Hepatocyte (in vitro differentiated cells): Measurements from ENCODE around the gene ICE1. TPM values are rescaled to one million over a fixed set of nuclear protein-coding genes. Genes with fewer than 3 reads are reported as not detected.

Experiments used
- DNase-seq: peaks from one replicate; pipeline ENCODE4 v3.0.0-alpha.2; 2016; ENCODE audit warnings: low spot score
- H2AFZ ChIP-seq: fragments of 200-600 bp; sonication (generic); 2 replicates; pipeline ENCODE4 v1.6.0; 2016; ENCODE audit warnings: antibody characterized with exemption, mild to moderate bottlenecking
- H3K27ac ChIP-seq: fragments of 200-600 bp; sonication (generic); 2 replicates; pipeline ENCODE4 v1.5.1; 2016; ENCODE audit warnings: mild to moderate bottlenecking
- H3K27me3 ChIP-seq: fragments of 200-600 bp; sonication (generic); 2 replicates; pipeline ENCODE4 v1.6.1; 2016
- H3K36me3 ChIP-seq: fragments of 200-600 bp; sonication (generic); replicated peaks from 2 replicates; pipeline ENCODE4 v1.5.1; 2016; ENCODE audit warnings: low read depth; ENCODE audit not compliant: insufficient read depth
- H3K4me1 ChIP-seq: fragments of 200-600 bp; sonication (generic); 2 replicates; pipeline ENCODE4 v1.5.1; 2016; ENCODE audit warnings: mild to moderate bottlenecking, moderate library complexity; ENCODE audit not compliant: insufficient read depth
- H3K4me2 ChIP-seq: fragments of 200-600 bp; sonication (generic); 2 replicates; pipeline ENCODE4 v1.6.0; 2016
- H3K4me3 ChIP-seq: fragments of 200-600 bp; sonication (generic); 2 replicates; pipeline ENCODE4 v1.5.1; 2016; ENCODE audit warnings: mild to moderate bottlenecking
- H3K79me2 ChIP-seq: fragments of 200-600 bp; sonication (generic); 2 replicates; pipeline ENCODE4 v1.6.0; 2017; ENCODE audit warnings: mild to moderate bottlenecking
- H3K9me2 ChIP-seq: fragments of 200-600 bp; sonication (generic); replicated peaks from 2 replicates; pipeline ENCODE4 v1.6.0; 2017; ENCODE audit warnings: mild to moderate bottlenecking; ENCODE audit not compliant: insufficient read depth
- H3K9me3 ChIP-seq: fragments of 200-600 bp; sonication (generic); 2 replicates; pipeline ENCODE4 v1.5.1; 2016; ENCODE audit warnings: low read depth, mild to moderate bottlenecking
- H4K20me1 ChIP-seq: fragments of 200-600 bp; sonication (generic); 2 replicates; pipeline ENCODE4 v1.6.0; 2016; ENCODE audit warnings: mild to moderate bottlenecking; ENCODE audit not compliant: insufficient read depth, poor library complexity, severe bottlenecking
- EZH2 ChIP-seq: fragments of 200-600 bp; sonication (generic); IDR thresholded peaks from 2 replicates; pipeline ENCODE4 v1.6.1; 2016; ENCODE audit warnings: antibody characterized with exemption, mild to moderate bottlenecking, borderline replicate concordance
- EZH2phosphoT487 ChIP-seq: fragments of 200-600 bp; sonication (generic); IDR thresholded peaks from one replicate; pipeline ENCODE4 v1.6.1; 2018; ENCODE audit warnings: antibody characterized with exemption, mild to moderate bottlenecking, low read depth, moderate library complexity; ENCODE audit not compliant: unreplicated experiment, severe bottlenecking
- WGBS: methylation state at CpG from one replicate; pipeline ENCODE4 v1.1.6; 2016; ENCODE audit warnings: low lambda C conversion rate; ENCODE audit errors: missing lambda C conversion rate; 5-methylcytosine and 5-hydroxymethylcytosine counted together
- polyA plus RNA-seq: library from polyadenylated mRNA; unstranded; fragments of >200 nt; fragmentation: Nextera tagmentation; extraction: Ambion mirVana; gene quantifications from 2 replicates; pipeline ENCODE4 v1.2.1, GENCODE V29; 2016
- total RNA-seq: library from RNA; depleted of rRNA; stranded (reverse); fragments of >200 nt; gene quantifications from 2 replicates; pipeline ENCODE4 v1.2.3, GENCODE V29; 2014
- TF ChIP-seq, protein P1 (sequence below): fragments of 200-600 bp; sonication (generic); IDR thresholded peaks from 2 replicates; pipeline ENCODE4 v1.5.1; 2016; ENCODE audit warnings: antibody characterized with exemption, mild to moderate bottlenecking; ENCODE audit not compliant: poor library complexity

ICE1 gene
- total and polyA plus RNA-seq, 2 experiments from 2014 or later: 9.5 to 26.5 TPM

DNA sequence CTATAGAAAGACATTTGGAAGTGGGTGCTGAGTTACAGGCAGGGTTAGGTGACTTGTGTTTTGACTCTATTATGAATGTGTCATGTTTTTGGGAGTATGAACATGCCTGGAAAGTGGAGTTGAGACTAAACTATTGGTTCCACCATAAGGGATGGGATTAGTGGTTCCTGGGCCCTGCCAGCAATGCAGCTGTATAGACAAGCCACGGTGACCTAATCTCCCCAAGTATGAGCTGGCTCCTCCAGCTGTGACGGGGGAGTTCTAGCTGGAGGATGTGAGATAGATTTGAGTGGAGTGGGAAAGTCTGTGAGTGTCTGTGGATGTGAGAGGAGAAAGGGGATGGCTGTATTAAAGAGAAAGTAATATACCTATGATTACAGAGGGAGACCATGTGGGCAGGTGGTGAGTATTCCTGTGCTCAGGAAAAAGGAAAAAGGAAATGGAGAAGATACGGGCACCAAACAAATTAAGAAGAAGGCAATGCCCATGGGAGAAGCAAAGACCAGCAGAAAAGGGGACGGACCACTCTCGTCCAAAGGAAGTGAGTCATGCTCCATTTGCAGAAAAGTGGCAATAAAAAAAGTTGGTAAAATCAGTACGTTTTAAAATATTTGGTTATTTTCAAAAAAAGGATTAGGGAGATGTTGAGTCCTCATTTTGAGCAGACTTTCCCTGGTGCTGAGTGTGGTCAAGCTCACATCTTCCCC is 48.3 kb upstream of the ICE1 start:
- TF ChIP-seq EZH2 (no peak), EZH2phosphoT487 (no peak)
- TF ChIP-seq, protein P1, sequence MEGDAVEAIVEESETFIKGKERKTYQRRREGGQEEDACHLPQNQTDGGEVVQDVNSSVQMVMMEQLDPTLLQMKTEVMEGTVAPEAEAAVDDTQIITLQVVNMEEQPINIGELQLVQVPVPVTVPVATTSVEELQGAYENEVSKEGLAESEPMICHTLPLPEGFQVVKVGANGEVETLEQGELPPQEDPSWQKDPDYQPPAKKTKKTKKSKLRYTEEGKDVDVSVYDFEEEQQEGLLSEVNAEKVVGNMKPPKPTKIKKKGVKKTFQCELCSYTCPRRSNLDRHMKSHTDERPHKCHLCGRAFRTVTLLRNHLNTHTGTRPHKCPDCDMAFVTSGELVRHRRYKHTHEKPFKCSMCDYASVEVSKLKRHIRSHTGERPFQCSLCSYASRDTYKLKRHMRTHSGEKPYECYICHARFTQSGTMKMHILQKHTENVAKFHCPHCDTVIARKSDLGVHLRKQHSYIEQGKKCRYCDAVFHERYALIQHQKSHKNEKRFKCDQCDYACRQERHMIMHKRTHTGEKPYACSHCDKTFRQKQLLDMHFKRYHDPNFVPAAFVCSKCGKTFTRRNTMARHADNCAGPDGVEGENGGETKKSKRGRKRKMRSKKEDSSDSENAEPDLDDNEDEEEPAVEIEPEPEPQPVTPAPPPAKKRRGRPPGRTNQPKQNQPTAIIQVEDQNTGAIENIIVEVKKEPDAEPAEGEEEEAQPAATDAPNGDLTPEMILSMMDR: no peak
- H3K9me2 ChIP-seq: no peaks in the 10 kb centered on the region
- H3K36me3 ChIP-seq: no peaks in the 10 kb centered on the region
- H3K4me2 ChIP-seq: no peak overlapping the region
- no peaks in the 10 kb centered on the region for H3K4me1 ChIP-seq
- no peak overlapping the region for H3K4me3 ChIP-seq
- no peaks in the 10 kb centered on the region for H4K20me1 ChIP-seq
- no peak overlapping the region for H3K27ac ChIP-seq
- H2AFZ ChIP-seq: no peak overlapping the region
- no peak for DNase-seq
- 71% methylated on average over 6 of the region's 6 CpGs for WGBS
- no peaks in the 10 kb centered on the region for H3K9me3 ChIP-seq
- H3K27me3 ChIP-seq: no peaks in the 10 kb centered on the region
- no peaks in the 10 kb centered on the region for H3K79me2 ChIP-seq

DNA sequence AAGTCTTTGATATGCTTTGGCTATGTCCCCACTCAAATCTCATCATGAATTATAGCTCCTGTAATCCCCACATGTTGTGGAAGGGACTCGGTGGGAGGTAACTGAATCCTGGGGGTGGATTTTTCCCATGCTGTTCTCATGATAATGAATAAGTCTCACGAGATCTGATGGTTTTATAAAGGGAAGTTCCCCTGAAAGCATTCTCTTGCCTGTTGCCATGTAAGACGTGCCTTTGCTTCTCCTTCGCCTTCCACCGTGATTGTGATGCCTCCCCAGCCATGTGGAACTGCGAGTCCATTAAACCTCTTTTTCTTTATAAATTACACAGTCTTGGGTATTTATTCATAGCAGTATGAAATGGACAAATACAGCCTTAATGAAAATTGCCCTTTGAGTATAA is 44.7 kb upstream of the ICE1 start:
- WGBS: 92% methylated on average over 6 of the region's 6 CpGs
- Histone ChIP-seq H3K9me2 (no peaks in the 10 kb centered on the region), H3K9me3 (no peaks in the 10 kb centered on the region), H2AFZ (no peak overlapping the region), H3K4me1 (no peaks in the 10 kb centered on the region), H3K4me2 (no peak overlapping the region), H4K20me1 (no peaks in the 10 kb centered on the region), H3K27me3 (no peaks in the 10 kb centered on the region), H3K27ac (no peak overlapping the region), H3K79me2 (no peaks in the 10 kb centered on the region), H3K4me3 (no peak overlapping the region), H3K36me3 (no peaks in the 10 kb centered on the region)
- DNase-seq: no peak
- no peak for TF ChIP-seq EZH2phosphoT487
- TF ChIP-seq, protein P1: no peak
- TF ChIP-seq EZH2: no peak

DNA sequence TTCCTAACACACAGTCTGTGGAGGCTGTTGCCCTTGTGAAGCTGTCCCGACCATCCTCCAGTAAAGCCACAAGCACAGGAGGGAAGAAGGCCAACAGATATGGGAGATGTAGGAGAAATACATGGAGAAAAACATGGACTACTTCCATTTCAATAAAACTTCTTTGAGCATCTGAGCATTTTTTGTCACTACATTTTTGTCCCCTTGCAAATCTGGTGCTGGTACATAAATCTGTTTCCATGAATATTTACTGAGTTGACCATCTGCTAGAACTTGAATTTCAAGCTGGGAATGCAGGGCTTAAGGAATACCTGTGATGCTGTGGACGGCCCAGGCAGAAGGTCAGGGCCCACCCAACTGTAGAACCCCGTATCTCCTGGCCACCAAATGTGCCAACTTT is 43.9 kb upstream of the ICE1 start:
- 85% methylated on average over 3 of the region's 3 CpGs for WGBS
- Histone ChIP-seq H3K9me3 (no peaks in the 10 kb centered on the region), H3K27me3 (no peaks in the 10 kb centered on the region), H4K20me1 (no peaks in the 10 kb centered on the region), H3K27ac (no peak overlapping the region), H2AFZ (no peak overlapping the region), H3K4me3 (no peak overlapping the region), H3K79me2 (no peaks in the 10 kb centered on the region), H3K4me2 (no peak overlapping the region), H3K9me2 (no peaks in the 10 kb centered on the region), H3K4me1 (no peaks in the 10 kb centered on the region), H3K36me3 (no peaks in the 10 kb centered on the region)
- DNase-seq: no peak
- TF ChIP-seq, protein P1: no peak
- TF ChIP-seq EZH2phosphoT487: no peak
- TF ChIP-seq EZH2: no peak

DNA sequence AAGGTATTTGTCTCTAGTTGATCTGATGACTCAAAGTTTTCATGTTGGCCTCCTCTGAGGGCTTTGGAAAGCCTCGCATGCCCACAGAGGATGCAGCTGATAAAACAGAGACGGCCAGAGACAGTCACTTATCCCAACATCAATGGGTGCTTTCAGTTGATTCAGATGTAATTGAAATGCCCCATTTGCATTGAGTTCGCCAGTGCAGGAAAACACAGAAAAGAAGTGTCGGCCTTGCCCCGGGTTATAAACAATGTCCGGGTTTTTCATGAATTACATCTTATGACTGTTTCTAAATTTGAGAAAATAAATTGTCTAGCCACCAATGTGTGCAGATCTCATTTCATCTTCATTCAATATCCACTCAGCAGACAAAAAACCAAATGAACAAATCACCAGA is 42.2 kb upstream of the ICE1 start:
- H3K9me3 ChIP-seq: no peaks in the 10 kb centered on the region
- no peaks in the 10 kb centered on the region for H4K20me1 ChIP-seq
- DNase-seq: no peak
- no peaks in the 10 kb centered on the region for H3K9me2 ChIP-seq
- 87% methylated on average over 6 of the region's 6 CpGs for WGBS
- TF ChIP-seq, protein P1: no peak
- no peak overlapping the region for H3K4me3 ChIP-seq
- H3K36me3 ChIP-seq: no peaks in the 10 kb centered on the region
- H3K27me3 ChIP-seq: no peaks in the 10 kb centered on the region
- no peak overlapping the region for H2AFZ ChIP-seq
- H3K4me2 ChIP-seq: no peak overlapping the region
- no peaks in the 10 kb centered on the region for H3K4me1 ChIP-seq
- H3K79me2 ChIP-seq: no peaks in the 10 kb centered on the region
- no peak overlapping the region for H3K27ac ChIP-seq
